GM18861 (cell line): ENCODE data around the gene DDR1.
"Not testable (repeated sequence)": the region's sequence is repeated elsewhere in the genome, so short reads cannot be mapped to it uniquely, and the experiment has no call there.

Experiments used
- ATAC-seq: cut with Tn5 transposase; IDR thresholded peaks from one replicate; pipeline ENCODE4 v1.9.1; 2021; ENCODE audit not compliant: unreplicated experiment

The DDR1 gene

DNA sequence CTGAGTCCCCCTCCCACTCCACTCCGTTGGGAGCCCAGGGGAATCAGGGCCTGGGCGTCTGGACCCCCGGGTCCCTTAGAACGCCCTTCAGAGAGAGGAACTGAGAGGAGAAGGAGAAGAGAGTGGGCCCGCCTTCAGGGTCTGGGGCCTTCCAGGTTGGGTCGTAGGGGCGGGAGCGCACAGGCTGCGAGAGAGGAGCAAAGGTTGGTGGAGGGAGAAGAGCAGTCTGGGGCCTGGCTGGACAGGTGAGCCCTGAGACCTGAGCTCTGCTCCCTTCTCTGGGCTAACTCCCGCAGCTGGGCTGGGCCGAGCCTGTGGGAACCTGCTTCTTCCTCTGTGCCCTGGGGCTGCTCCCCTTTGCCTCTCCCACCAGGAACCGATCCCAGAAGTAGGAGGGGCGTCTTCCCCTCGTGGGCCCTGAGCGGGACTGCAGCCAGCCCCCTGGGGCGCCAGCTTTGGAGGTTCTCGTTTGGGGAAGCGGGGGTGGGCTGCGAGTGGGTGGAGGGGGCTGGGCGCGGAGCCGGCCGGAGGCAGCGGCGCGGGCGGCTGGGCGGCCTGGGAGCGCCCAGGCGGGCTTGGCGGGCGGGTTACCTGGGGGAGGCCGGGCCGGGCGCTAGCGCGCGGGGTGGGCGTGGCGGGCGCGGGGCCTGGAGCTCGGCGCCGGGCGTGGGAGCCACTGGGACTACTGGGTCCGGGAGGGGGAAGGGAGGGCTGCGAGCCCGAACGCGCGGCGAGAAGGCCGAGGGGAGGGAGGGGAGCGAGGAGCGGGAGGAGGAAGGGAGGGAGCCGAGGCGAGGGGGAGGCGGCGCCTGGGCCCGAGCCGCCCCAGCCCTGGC lies at the start of gene DDR1:
TSS of gene DDR1 (plus strand) at position 835 of the 836 bp plus-strand sequence. CDS start 4,211 bp downstream, outside the sequence.
- no peak for ATAC-seq

DNA sequence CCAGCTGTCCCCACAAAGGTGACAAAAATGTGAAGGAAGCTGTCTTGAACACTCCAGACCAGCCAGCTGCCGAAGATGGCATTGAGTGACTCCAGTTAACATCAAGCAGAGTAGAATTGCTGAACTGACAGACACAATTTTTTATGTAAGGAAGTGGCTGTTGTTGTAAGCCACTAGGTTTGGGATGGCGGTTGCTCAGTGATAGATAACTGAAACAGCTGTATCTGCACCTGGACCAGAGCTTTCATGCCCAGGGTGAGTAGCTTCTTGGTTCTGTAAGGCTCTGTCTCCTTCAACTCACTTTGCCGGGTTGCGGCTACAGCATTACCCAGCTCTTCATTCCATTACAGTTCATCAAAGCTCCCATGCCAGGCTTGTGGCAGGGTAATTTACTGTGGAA lies 49.7 kb upstream of the DDR1 start:
- ATAC-seq, result no peak

DNA sequence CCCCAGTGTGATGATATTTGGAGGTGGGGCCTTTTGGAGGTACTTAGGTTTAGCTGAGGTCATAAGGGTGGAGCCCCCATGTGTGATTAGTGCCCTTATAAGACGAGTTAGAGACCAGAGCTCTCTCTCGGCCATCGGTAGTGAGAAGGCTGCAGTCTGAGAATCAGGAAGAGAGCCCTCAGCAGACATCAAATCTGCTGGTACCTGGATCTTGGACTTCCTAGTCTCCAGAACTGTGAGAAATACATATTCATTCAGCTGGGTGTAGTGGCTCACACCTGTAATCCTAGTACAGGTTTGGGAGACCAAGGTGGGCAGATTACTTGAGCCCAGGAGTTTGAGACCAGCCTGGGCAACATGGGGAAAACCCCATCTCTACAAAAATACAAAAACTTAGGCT lies 48.7 kb upstream of the DDR1 start:
- ATAC-seq, result no peak

DNA sequence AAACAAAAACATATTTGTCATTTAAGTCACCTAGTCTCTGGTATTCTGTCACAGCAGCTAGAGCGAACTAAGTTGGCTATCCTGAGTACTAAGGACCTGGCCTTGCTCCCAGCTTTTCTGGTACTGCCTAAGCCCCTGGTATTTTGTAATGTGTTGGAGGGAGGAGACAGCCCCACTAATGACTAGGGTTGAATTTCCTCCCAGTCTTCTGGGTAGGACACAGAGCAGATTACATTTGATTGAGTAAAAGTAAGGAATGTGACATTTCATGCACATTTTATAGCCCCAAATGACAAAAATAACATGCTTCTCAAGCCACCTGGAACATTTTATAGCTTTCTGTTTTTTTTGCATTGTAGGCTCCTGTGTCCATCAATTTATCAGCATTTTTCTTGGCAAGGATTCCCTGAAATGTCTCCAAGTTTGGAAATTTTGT lies 47.9 kb upstream of the DDR1 start:
- ATAC-seq, result no peak

DNA sequence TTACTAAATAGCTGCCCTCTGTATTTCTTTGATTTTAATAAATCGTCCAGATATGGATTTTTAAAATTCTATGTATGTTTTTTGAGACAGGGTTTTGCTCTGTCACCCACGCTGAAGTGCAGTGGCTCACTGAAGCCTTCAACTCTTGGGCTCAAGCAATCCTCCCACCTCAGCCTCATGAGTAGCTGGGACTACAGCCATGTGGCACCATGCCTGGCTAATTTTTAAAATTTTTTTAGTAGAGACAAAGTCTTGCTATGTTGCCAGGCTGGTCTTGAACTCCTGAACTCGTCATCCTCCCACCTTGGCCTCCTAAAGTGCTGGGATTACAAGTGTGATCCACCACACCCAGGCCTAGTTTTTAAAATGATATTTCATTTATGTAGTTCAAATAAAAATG lies 47.4 kb upstream of the DDR1 start:
- ATAC-seq, result no peak

DNA sequence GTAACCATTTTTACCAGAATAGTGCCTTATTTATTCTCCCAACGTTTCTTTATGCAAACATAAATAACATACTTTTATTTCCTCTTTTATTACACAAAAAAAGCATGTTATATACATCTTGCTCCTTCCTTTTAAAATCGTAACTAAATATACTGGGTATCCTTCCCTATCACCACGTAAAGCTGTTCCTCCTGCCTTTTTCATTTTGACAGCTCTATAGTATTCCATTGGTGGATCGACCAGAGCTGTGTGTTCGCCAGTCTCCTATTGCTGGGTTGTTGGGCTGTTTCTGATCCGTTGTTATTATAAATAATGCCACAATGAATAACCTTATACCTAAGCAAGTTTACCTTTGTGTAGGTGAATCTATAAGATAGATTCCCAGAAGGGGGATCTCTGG lies 46.9 kb upstream of the DDR1 start:
- ATAC-seq, result no peak

DNA sequence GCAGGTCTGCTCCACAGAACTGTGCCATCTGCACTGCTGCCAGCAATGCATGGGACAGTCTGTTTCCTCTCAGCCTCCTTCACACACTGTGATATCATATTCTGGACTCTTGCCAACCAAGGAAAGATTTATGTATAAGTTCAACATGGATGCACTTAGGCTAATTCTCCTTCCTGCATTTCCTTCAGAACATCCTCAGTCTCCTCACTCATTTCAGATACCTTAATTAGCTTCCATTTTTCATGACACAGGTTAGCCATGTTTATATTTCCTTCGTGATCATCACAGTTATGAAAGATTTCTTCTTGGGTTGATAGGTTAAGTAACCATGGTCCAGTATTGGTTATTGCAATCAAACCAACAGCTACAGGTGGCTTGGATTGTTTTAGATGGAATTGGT lies 46.4 kb upstream of the DDR1 start:
- ATAC-seq, result no peak

DNA sequence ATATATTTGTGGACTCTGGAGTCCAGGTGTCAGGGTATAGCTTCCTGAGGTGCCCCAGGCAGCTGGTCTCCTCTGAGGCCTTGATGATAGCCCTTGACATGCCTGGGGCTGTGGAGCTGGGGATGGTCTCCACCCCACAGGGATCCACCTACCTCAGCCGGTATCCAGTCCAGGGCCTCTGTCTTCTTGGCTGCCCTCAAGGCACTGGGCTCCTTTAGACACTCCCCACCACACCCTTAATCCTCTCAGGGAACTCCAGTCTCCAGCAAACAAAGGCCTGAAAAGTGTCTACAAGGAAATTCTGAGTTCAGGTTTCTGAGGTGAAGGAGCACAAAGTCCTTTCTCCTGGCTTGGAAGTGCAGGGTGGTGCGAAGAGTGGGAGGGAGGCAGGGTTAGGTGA lies 44.6 kb upstream of the DDR1 start:
- ATAC-seq, result no peak

DNA sequence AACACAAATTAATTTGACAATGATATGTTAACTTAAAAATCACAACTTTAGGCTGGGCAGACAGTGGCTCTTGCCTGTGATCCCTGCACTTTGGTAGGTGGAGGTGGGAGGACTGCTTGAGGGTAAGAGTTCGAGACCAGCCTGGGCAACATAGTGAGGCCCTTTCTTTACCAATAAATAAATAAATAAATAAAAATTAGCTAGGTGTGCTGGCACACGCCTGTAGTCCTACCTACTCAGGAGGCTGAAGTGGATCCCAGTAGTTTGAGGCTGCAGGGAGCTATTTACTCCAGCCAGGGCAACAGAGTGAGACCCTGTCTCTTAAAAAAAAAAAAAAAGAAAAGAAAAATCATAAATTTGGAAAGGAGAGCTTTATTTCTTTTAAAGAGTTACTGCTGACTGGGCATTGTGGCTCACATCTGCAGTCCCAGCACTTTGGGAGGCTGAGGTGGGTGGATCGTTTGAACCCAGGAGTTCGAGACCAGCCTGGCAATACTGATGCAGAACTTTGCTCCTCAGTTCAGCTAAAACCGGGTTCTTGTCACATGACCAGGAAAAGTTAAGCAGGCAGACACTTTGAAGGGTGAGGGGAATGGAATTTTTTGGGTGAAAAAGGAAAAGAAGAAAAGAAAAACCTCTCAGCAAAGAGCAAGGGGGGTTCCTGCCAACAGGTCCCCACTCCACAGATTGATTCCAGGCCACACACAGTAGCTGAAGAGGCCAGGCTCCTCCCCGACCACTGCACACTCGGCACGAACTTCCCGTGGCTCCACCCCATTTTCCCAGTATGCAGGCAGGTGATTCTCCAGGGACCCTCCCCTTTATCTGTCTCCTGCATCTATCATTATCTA lies 44.0 kb upstream of the DDR1 start:
- no peak for ATAC-seq

DNA sequence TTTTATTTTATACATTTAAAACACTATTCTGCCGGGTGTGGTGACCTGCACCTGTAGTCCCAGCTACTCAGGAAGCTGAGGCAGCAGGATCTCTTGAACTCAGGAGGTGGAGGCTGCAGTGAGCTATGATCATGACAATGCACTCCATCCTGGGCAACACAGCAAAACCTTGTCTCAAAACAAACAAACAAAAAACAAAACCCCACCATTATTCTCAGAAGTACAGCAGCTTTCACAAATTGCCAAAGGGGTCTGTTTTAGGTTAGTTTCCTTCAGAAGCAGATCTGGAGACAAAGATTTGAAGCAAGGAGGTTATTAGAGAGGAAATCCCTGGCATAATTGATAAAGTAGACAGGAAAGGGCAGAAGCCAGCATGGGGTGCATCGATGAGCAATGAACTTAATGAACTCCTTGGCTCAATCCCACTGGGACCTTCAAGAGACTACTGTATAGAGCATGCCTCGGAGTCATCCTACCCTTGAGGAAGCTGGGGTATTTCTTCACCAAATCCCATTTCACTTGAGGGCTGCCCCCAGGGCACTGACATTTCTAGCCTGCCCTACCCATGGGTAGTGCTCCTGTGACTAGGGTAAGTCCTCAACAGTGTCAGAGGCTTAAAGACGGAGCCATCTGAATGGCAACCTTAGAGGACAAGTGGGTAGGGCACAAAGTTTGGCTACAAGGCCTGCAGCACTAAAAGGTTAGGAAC lies 43.2 kb upstream of the DDR1 start:
- ATAC-seq, result no peak

DNA sequence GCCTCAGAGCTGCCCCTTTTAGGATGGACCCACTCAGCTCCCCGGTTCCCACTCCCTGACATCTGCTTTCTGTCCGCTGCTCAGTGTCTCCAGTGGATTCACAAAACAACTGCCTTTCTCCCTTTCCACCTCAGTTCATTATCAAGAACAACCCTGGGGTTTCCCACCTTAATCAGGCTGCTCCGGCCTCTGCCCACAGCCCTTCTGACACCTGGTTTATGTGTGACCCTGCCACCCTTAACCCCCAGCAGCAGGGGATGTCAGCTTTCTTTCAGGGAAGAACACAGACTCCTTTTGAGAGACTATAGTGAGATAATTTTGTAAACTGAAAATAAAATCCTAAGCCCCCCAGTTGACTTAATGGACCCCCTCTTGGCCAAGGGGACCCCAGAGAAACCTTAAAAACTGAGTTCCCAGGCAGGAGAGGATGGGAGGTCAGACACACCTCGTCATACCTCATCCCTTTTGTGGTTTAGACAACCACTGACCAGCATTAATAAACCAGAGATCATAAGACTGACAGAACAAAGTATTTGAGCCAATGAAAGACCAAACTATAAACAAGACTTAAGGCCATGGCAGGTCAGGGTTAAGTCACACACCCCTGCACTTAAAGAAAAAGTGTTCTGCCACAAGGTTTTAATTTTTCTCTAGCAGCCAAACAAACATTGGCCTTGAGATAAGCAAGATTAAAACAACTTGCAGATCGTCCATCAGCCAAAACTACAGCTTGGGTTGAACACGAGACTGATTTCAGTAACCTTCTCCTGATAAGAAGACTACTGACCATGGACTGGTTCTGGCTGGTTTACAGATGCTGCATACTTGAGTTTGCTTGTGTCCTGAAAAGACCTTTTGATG lies 42.4 kb upstream of the DDR1 start:
- no peak for ATAC-seq

DNA sequence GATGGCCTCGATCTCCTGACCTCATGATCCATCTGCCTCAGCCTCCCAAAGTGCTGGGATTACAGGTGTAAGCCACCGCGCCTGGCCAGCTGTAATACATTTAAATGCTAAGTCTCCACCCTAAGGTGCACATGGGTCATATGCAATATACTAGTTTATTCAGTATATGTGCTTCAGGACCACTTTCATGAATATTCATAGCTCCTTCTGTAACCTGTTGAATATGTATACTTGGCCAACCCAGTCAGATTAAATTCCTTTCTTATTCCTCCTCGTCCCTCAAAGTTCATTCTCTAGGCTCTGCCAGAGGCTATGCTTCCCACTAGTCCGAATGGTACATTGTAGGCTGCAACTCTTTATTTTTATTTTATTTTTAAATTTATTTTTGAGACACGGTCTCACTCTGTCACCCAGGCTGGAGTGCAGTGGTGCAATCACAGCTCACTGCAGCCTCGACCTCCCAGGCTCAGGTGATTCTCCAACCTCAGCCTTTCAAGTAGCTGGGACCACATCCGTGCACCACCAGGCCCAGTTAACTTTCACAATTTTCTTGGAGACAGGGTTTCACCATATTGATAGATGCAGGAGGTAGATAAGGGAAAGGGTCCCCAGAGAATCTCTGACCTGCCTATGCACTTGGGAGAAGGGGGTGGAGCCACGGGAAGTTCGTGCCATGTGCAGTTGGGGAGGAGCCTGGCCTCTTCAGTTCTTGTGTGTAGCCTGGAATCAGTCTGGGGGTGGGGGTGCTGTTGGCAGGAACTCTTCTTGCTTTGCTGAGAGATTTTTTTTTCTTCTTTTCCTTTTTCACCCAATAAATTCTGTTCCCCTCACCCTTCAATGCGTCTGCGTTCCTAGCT lies 41.3 kb upstream of the DDR1 start:
- no peak for ATAC-seq

DNA sequence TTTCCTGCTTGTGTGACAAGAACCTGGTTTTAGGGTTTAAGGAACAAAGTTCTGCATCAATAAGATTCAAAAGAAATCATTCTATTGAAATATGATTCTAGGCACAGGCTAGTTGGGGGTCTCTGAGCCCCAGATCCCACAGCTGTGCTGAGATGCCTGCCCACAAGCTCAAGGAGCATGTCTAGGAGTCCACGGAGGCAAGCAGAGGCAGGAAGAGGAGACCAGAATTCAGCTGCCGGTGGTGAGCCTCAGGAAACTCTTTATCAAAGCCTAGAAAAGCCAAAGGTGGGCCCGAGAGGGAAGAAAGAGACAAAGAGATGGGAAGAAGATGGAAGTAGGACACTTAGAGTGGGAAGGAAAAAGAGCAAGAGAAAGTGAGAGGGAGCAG lies 40.7 kb upstream of the DDR1 start:
- no peak for ATAC-seq

DNA sequence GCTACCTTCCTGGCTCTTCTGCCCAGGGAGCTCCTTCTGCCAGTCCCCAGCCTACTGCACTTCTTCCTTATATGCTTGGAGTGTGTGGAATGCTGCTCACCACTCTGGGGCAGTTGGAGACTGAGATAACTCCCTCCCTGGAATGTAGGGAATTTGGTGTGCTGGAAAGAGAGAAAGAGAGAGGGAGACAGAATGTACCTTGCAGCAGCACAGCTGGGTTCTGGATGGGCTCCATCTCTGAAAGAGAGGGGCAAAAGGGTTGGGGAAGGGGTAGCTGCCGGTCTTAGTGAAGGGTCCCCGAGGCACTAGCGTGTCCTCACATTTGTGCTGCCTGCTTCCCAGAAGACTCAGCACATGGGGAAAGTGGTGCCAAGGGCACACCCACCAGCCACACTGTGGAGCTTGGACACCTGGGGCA lies 40.2 kb upstream of the DDR1 start:
- ATAC-seq, result no peak

DNA sequence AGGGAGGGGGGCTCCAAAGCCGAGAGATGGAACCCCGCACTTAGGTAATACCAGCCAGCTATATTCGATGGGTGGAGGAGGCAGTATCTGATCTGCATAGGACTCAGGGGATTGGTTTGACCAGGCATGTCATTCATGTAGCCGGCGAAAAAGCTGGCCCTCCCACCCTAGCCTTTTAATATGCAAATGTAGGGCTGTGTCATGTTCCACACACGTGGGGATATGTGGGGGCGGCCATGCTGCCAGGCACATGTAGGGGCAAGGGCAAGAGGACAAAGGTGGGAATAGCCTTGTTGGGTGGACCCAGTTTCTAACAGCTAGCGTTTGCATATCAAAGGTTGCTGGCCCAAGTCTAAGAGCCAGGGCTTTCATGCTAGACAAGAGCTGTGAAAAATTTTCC lies 39.1 kb upstream of the DDR1 start:
- ATAC-seq, result no peak

DNA sequence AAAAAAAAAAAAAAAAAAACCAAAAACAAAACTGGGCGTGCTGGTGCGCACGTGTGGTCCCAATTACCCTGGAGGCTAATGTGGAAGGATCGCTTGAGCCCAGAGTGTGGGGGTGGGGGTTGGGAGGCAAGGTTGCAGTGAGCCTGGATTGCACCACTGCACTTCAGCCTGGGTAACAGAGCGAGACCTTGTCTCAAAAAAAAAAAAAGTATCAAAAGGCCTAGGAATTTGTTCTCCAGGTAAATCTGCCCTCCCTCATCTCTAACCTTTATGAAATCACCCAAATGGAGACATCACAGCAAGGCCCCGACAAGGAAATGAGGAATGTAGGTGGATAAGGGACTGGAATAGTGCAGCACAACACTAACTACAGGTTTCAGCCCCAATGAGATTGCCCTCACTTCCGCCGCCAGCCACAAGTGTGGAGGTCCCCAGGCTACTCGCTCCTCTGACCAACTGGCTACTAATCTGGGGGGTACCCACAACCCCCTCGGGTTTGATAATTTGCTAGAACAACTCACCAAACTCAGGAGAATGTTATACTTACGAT lies 36.8 kb upstream of the DDR1 start:
- no peak for ATAC-seq

DNA sequence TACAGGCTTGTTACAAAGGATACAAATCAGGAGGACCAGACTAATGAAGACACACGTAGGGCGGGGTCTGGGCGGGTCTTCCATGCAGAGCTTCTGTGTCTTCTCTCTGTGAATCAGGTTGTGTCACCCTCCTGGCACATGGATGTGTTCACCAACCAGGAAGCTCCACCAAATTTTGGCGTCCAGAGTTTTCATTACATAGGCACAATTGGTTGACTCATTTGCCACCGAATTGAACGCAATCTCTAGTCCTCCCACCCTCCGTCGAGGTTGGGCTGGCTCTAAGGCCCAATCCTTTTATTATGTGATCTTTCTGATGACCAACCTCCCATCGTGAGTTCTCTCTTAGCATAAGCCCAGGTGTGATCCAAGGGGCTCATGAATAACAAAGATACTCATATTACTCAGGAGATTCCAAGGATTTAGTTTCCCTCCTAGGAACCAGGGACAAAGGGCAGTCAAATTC lies 36.3 kb upstream of the DDR1 start:
- ATAC-seq, result no peak

DNA sequence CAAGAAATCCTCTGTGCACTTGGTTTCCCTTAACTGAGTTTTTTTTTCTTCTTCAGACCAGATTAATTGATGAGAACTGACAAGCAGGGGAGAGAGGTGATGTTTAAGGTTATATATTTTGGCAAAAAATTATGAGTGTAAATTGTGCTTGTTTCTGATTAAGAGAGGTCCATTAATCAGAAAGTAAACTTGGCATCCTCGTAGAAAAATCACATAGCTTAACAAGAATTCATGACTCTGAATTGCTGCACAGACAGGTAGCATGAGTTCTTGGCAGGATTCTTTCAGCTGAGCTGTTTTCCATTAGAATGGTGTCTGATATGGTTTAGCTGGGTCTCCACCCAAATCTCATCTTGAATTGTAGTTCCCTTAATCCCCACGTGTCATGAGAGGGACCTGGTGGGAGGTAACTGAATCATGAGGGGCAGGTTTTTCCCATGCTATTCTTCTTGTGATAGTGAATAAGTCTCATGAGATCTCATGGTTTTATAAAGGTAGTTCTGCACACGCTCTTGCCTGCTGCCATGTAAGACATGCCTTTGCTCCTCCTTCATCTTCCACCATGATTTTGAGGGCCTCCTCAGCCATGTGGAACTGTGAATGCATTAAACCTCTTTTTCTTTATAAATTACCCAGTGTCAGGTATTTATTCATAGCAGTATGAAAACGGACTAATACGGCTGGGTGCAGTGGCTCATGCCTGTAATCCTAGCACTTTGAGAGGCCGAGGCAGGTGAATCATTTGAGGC lies 34.2 kb upstream of the DDR1 start:
- no peak for ATAC-seq

DNA sequence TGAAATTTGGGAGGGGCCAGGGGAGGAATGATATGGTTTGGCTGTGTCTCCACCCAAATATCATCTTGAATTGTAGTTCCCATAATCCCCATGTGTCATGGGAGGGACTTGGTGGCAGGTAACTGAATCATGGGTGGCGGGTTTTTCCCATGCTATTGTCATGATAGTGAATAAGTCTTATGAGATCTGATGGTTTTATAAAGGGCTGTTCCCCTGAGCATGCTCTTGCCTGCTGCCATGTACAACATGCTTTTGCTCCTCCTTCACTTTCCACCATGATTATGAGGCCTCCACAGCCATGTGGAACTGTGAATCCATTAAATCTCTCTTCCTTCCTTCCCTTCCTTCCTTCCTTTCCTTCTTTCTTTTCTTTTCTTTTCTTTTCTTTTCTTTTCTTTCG lies 31.9 kb upstream of the DDR1 start:
- not testable (repeated sequence) for ATAC-seq
